Raji (cell line): ENCODE measurements around the gene AP5M1.

Experiments used
- POLR2A ChIP-seq: IDR thresholded peaks from 2 replicates; pipeline ENCODE4 v1.6.1; 2011; ENCODE audit warnings: low read depth, low read length, control low read depth; ENCODE audit not compliant: insufficient read depth

The AP5M1 gene

DNA sequence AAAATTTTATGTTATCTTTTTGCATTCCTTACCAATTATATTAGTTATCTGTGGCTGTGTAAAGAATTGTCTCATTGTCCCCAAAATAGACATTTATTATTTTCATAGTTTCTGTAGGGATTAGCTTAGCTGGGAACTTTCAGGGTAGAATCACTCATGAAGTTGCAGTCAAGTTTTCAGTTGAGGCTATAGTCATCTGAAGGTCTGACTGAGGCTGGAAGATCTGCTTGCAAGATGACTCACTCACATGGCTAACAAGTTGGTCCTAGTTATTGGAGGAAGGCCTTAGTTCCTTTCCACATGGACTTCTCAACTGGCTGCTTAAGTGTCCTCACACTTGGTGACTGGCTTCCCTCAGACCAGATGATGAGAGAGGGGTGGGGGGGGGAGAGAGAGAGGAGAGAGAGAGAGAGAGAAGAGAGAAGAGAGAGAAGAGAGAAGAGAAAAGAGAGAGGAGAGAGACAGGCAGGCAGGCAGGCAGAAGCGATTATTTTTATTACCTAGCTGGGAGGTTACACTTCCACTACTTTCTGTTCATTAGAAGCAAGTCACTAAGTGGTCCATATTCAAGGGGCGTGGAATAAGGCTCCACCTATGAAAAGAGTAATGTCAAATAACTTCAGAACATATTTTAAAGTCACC lies 6.4 kb downstream of the AP5M1 start:
- TF ChIP-seq POLR2A, result no peak

DNA sequence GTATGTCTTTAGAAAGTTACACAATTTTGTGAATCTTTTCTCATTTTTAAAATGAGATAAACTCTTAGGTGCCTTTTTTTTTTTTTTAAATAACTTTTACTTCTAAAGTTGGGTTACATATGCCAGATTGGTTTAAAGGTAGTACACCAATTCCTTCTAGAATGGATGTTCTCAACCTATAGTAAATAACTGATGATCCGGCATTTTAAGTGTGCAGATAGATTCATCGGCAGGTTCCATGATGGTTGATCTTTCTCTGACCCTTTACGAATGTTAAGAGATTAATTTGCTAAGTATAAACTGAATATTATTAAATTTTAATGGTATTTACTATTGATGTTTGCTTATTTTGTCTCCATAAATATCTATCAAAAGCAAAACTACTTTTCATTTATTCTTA lies 8.3 kb downstream of the AP5M1 start:
- no peak for TF ChIP-seq POLR2A

GRCh38 chr14:57287745-57288144 lies 19.0 kb downstream of the AP5M1 start:
- no peak for TF ChIP-seq POLR2A

GRCh38 chr14:57290751-57291150 lies 22.0 kb downstream of the AP5M1 start:
- no peak for TF ChIP-seq POLR2A

DNA sequence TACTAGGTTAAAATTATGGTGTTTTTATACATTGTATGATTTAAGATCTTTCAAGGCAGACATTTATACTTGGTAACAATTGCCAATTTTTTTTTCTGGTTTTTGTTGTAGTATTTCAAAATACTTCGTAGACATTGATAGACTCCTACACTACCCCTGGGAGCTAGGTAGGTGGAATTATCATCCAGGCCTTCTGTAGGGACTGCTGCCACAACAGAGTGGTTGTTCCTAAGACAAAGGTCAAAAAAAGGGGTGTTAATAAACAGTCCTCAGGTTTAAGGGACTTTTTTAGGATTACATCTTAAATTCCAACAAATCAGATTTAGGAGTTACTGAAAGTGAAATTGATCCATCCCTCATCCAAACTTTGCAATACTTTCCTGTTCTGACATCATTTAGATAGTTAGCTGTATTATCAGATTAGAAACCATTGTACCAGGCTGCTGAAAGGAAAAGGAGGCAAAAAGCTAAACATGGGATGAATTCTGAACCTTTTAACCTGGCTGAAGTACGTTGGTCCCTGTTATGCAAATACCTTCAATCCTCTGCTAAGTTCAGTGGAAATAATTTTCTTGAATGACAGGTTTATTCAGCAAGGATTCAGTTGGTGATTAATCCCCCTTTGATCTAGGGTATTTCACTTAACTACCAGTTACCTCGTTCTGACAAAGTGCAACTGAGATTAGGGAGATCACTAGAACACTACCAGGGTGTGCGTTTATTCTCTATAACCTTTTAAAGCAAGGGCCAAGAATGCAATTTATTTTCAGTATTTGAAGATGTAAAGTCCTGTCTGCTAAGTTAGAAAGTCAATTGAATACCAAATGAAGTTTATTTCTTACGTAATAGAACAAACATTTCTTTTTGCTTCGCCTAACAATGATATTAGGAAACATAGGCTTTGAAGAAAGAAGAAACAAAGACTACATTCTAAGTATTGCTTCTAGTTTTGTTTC lies 23.2 kb downstream of the AP5M1 start:
- TF ChIP-seq POLR2A, result no peak

- TF ChIP-seq POLR2A, result no peak
Measured at GRCh38 chr14:57293866-57294837, 25.4 kb downstream of the AP5M1 start.

GRCh38 chr14:57295239-57295638 lies 26.5 kb downstream of the AP5M1 start:
- no peak for TF ChIP-seq POLR2A

DNA sequence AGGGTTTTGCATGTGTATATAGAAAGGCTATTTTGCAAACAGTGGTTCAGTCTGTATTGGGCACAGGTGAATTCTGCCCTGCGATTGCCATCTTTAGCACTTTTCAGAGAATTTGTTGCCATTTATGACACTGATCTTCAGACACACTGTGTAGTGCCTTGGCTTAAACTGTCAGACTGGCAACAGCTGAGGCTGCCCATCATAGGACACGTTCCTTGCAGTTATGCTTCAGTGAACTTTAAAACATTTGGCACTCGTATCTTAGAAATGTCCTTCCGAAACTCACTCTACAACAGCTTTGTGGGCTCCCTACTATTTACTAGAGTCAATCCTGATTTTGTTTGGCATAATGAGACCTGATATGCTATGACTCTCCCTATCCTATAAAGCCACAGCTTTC lies 29.1 kb downstream of the AP5M1 start:
- no peak for TF ChIP-seq POLR2A

GRCh38 chr14:57299511-57299910 lies 30.7 kb downstream of the AP5M1 start:
- TF ChIP-seq POLR2A, result no peak

DNA sequence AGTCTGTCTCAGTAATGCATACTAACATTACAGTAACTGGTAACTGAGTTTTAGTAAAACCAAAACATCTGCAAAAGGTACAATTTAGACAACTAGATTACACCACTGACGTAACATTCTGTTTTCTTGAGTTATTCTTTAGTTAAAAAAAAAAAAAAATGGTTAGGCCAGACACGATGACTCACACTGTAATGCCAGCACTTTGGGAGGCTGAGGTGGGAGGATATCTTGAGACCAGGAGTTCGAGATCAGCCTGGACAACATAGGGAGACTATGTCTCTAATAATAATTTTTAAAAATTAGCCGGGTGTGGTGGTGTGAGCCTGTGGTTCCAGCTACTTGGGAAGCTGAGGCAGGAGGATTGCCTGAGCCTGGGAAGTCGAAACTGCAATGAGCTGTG lies 34.1 kb downstream of the AP5M1 start:
- TF ChIP-seq POLR2A, result no peak

DNA sequence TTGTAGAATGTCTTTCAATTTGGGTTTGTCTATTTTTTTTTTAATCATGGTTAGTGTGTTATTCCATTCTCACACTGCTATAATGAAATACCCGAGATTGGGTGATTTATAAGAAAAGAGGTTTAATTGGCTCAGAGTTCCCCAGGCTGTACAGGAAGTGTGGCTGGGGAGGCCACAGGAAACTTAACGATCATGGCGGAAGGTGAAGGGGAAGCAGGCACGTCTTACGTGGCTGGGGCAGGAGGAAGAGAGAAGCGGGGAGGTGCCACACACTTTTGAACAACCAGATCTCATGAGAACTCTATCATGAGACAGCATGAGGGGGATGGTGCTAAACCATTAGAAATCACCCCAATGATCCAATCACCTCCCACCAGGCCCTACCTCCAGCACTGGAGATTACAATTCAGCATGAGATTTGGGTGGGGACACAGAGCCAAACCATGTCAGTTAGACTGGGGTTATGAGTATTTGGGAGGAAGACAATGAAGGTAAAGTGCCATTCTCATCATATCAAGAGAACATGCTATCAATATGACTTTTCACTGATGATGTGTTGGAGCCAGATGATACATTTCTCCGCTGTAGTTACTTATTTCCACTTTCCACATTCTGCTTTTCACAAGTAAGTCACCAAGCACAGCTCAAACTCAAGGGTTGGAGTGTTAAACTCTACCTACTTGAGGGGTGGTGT lies 45.8 kb downstream of the AP5M1 start:
- TF ChIP-seq POLR2A, result no peak

DNA sequence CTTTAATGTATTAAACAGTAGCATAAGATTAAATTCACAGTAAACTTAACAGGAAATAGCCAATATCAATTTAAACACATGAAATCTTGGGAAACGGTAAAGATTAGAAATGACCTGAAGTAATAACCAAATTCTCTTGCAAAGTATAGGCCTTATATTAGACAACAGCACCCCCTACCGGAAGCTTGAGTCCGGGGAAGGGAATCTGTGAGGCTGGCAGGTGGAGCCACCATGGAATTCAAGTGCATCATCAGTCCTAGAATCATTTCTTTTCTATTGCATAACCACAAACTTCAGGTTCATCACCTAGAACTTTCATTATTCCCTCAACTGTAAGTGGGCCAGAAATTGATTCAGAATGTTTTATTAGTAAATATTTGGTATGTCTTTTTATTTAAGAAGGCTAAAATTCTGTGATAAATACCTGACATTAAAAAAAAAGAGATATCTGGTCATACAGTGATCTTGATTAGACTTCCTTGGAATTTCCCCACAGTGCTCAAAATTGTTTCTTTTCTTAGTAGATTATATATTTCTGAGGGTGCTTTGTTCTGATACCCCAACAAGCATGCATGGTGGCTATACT lies 48.6 kb downstream of the AP5M1 start:
- no peak for TF ChIP-seq POLR2A

- no peak for TF ChIP-seq POLR2A
Measured at GRCh38 chr14:57319636-57320192, 50.9 kb downstream of the AP5M1 start.

DNA sequence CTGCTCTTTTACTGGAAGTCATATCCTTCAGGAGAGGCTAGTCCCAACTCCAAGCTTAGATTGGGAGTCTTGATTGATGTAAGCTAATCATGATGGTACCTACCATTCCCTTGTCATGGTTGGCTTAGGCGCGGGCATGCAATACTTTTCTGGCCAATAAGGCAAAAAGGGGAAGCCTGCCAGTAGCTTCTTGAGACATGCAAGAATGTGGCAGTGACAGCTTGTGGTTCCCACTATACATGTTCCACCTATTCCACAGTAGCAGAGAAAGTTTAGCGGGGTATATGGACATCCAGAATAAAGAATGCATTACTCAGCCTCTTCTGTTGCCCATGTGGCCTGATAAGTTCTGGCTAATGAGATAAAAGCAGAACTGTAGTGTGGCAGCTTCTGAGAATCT lies 55.0 kb downstream of the AP5M1 start:
- no peak for TF ChIP-seq POLR2A
